ENCODE results near the gene DENND1A.

The DENND1A gene

DNA sequence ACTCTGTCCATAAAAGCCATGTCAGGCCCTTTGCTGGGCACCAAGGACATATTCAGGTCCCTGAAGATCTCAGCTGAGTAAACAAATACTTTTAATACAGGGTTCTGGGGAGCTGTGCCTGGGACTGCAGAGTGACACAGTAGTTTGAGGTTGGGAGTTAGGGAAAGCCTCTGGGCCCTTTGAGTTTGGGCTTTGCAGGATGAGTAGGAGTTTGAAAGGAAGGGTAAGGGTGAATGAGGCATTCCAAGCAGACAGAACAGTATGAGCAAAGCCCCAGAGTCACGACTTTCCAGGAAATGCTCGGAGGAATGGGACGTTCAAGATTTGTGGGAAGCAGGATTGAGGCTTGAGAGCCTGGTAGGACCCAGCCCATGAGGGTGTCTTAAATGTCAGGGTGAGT lies 560.6 kb downstream of the DENND1A start:
- no peak for DNase-seq
- TF ChIP-seq GATA1 (IDR thresholded peaks at IDR 0.05; ENCODE audit: low read depth, low read length) (no peak), POLR2A (IDR thresholded peaks at IDR 0.05; ENCODE audit: low read length) (no peak)

DNA sequence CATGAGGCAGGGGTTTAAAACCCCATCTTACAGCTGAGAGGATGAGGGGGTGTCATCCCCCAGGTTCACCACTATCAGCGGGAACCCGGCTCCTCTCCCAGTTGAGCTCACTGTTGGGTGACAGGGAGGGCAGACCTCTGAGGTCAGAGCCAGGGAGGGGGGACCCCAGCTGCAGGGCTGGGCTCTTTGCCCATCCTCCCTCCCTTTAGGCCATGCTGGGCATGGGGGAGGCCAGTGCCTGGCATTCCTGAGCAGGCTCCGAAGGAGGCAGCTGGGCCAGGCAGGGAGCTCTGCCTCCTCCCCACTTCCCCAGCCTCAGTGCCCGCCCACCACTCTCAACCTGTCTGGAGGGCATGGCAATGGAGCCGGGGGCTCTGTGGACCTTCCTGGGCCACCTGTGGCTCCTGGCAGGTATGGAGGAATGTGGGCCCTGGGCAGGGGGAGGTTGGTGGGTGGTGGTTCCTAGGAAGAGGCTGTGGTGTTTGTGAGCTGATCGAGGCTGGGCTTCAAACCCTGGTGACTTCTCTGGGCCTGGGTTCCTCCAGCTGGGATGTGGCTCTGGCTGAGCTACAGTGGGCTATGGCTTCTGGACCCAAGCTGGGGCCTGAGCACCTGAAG lies 561.3 kb downstream of the DENND1A start:
- DNase-seq: no peak
- TF ChIP-seq GATA1 (IDR thresholded peaks at IDR 0.05; ENCODE audit: low read depth, low read length): no peak
- TF ChIP-seq POLR2A (IDR thresholded peaks at IDR 0.05; ENCODE audit: low read length): no peak

DNA sequence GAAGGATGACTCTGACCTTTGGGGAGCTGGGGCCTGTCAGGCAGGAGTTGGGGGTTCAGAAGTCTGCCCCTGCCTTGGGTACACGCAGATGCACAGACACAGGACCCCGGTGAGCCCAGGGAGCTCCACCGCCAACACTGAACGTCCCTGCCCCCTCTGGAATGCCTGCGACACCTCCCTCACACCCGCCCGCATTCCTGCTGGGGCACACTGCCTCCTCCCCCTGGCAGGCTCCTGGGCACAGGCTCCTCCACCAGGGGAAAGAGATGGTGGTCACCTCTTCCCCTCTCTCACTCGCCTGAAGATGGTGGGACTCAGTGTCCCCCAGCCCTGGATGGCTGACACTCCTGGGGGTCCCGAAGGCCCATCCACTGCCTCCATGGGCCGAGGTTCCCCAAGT lies 561.9 kb downstream of the DENND1A start:
- no peak for DNase-seq
- TF ChIP-seq GATA1 (IDR thresholded peaks at IDR 0.05; ENCODE audit: low read depth, low read length) (no peak), POLR2A (IDR thresholded peaks at IDR 0.05; ENCODE audit: low read length) (no peak)

DNA sequence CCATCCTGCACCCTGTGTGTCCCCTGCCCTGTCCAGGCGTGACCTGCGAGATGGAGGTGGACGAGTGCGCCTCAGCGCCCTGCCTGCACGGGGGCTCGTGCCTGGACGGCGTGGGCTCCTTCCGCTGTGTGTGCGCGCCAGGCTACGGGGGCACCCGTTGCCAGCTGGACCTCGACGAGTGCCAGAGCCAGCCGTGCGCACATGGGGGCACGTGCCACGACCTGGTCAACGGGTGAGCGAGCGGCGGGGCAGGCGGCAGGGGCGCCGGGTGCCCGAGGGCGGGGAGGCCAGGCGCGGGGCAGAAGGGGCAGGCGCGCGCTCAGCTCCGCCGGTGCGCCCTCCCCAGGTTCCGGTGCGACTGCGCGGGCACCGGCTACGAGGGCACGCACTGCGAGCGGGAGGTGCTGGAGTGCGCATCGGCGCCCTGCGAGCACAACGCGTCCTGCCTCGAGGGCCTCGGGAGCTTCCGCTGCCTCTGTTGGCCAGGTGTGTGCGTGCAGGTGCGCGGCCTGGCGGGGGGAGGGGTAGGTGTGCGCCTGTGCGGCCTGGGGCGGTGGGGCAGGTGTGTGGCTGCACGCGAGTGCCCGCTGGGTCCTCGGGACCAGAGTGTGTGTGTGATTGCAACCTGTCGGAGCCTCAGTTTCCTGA lies 563.9 kb downstream of the DENND1A start:
- TF ChIP-seq POLR2A (IDR thresholded peaks at IDR 0.05; ENCODE audit: low read length): no peak
- TF ChIP-seq GATA1 (IDR thresholded peaks at IDR 0.05; ENCODE audit: low read depth, low read length): no peak
- DNase-seq: no peak

DNA sequence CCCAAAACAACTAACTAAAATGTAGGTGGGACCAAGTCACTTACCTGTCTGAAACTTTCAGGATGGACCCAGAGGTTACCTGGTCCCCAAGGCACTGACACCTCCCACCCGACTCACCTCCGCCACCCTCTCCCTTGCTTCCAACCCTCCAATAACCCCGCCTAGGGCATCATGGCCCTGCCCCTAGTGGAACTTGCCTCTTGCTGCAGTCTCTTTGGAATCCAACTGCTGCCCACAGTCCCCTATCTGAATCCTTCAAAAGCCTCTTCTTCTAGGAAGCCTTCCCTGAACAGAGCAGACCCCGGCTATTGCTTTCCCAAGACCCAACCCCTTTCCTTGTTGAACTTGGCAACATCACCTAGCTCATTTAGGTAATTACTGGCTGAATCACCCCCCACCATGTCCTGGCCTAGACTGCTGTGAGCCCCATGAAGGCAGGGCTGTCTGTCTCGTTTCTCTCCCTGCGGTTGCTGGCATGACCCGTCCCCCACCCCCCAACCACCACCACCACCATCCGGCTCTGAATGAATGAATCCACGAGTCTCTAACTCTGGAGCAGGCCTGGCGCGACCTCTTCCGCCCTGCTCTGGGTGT lies 564.5 kb downstream of the DENND1A start:
- DNase-seq: peak; percentile 27 to 29
- TF ChIP-seq GATA1 (IDR thresholded peaks at IDR 0.05; ENCODE audit: low read depth, low read length) (no peak), POLR2A (IDR thresholded peaks at IDR 0.05; ENCODE audit: low read length) (no peak)

DNA sequence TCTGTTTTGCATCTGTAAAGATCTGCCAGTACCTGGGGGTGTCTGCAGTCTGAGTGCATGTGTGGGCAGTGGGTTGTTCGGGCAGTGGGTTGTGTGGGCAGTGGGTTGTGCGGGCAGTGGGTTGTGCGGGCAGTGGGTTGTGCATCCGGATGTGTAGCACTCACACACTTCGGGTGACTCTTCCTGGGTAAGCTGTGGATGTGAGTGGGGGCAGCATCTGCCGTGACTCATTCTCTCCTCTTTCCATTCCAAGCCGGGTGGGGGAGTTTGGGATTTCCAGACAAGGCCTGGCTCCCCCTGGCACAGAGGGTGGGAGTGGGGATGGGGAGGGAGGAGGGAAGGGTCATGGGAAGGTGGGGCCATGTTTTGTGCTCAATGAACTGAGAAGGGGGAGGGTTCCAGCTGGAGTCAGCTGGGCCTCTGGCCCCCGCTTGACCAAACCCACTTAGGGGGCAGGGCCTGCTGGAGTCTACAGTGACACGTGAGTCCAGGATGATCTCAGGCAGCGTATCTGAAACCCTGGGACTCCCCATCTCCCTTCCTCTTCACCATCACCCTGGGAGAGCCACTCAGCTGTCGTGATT lies 565.6 kb downstream of the DENND1A start:
- TF ChIP-seq GATA1 (IDR thresholded peaks at IDR 0.05; ENCODE audit: low read depth, low read length) (no peak), POLR2A (IDR thresholded peaks at IDR 0.05; ENCODE audit: low read length) (no peak)
- DNase-seq: no peak

DNA sequence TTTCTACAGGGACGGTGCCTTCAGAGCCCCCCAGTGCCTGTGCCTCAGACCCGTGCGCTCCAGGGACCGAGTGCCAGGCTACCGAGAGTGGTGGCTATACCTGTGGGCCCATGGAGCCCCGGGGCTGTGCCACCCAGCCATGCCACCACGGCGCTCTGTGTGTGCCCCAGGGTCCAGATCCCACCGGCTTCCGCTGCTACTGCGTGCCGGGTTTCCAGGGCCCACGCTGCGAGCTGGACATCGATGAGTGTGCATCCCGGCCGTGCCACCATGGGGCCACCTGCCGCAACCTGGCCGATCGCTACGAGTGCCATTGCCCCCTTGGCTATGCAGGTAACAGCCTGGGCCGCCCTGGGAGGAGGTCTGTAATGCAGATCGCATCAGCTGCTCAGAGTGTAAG lies 567.1 kb downstream of the DENND1A start:
- TF ChIP-seq POLR2A (IDR thresholded peaks at IDR 0.05; ENCODE audit: low read length) (no peak), GATA1 (IDR thresholded peaks at IDR 0.05; ENCODE audit: low read depth, low read length) (no peak)

DNA sequence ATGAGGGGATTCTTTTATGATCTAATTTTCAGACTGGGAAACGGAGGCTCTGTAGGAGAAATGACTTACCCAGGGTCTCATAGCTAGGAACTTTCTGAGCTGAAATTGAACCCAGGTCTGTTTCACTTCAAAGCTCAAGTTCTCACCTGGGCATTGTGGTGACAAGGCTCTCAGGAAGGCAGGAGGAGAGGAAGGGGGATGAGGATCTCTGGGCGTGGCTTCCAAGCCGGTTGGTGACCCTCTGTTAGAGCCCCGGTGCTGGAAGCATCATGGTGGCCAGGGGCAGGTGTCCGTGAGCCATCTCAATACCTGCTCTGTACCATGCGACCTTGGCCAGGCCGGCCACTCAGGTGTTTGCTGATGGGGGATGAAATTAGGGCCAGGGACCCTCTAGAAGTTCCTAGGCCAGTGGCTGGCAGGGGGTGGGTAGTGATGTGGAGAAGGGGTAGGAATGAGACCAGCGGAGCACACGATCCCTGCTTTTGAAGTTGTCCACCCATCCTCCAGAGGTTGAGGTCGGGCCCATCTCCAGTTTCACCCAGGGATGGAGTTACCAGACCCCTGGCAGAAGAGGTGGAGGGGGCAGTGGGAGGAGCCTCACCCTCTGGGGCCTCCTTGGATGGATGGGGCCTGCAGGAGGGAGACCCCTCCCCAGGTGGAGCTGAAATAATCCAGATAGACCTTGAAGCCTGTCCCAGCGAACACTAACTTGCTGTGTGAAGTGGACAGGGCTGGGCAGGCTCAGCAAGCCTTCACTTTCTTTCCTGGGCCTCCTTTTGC lies 568.0 kb downstream of the DENND1A start:
- DNase-seq: no peak
- TF ChIP-seq GATA1 (IDR thresholded peaks at IDR 0.05; ENCODE audit: low read depth, low read length) (no peak), POLR2A (IDR thresholded peaks at IDR 0.05; ENCODE audit: low read length) (no peak)

More for the DNA sequence above, 567.1 kb downstream of the DENND1A start:
- no peak for DNase-seq

GRCh38 chr9:123361086-123361730 lies 568.7 kb downstream of the DENND1A start:
- no peak for DNase-seq
- TF ChIP-seq GATA1 (IDR thresholded peaks at IDR 0.05; ENCODE audit: low read depth, low read length) (no peak), POLR2A (IDR thresholded peaks at IDR 0.05; ENCODE audit: low read length) (no peak)

- TF ChIP-seq POLR2A (IDR thresholded peaks at IDR 0.05; ENCODE audit: low read length) (no peak), GATA1 (IDR thresholded peaks at IDR 0.05; ENCODE audit: low read depth, low read length) (no peak)
- DNase-seq: peak; percentile 98
Measured at GRCh38 chr9:123360161-123361085, 569.5 kb downstream of the DENND1A start.

- TF ChIP-seq POLR2A (IDR thresholded peaks at IDR 0.05; ENCODE audit: low read length) (no peak), GATA1 (IDR thresholded peaks at IDR 0.05; ENCODE audit: low read depth, low read length) (no peak)
- no peak for DNase-seq
Measured at GRCh38 chr9:123359546-123359945, 570.4 kb downstream of the DENND1A start.

DNA sequence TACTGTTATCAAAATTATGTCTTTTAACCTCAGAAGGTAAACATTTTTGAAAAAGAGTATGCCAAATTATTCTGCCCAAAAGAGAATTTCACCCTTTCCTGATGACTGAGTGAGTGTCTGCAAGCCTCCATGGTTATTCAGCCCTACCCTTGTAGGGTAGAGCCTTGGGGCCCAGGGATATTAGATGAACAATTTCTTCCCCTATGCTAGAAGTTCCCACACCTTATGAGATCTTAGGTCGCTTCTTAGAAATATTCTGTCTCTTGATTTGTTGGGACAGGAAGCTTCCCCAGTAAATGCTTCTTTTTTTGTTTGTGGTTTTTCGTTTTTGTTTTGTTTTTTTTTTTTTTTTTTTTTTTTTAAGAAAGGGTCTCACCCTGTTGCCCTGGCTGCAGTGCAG lies 570.8 kb downstream of the DENND1A start:
- TF ChIP-seq GATA1 (IDR thresholded peaks at IDR 0.05; ENCODE audit: low read depth, low read length) (no peak), POLR2A (IDR thresholded peaks at IDR 0.05; ENCODE audit: low read length) (no peak)
- DNase-seq: no peak
